GM21786 (cell line): Measurements from ENCODE around the gene POLR1A.

Experiments used
- ATAC-seq: cut with Tn5 transposase; IDR thresholded peaks from one replicate; pipeline ENCODE4 v1.9.1; 2021; ENCODE audit not compliant: unreplicated experiment

The POLR1A gene

DNA sequence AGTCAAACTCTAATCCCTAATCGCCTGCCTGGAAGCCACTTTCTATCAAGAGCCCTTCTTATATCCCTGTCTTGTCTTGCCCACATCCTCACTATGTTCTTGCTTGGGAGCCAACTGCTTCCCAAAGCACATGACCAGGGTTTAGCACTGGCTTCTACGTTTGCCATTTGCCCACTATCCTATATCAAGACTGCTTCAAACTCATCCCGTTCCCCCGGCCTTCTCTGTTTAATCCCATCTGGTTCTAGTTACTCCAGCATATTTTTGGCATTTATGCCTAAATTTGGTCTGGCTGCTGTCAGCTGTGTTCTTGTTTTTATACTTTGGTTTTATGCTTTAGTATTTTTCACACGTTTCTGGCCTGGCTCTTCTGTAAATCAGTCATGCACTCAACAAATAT is 40.2 kb downstream of the POLR1A start:
- no peak for ATAC-seq

DNA sequence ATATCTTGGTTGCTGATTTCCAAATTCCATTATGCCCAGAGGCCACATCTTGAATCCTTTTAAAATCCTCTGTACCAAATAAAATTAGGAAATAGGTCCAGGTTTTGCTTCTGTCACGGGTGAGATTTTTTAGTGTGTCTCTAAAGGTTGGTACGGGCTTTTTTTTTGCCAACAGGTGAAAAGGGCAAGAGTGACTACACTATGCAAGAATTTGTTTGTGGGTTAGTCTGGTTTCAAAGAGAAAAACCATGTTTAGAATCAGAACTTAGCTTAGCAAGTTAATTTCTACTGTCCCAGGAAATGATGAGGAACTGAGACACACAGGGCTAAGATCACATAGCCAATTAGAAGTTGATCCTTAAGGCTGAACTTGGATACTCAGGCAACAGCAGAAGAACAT is 41.7 kb downstream of the POLR1A start:
- no peak for ATAC-seq

DNA sequence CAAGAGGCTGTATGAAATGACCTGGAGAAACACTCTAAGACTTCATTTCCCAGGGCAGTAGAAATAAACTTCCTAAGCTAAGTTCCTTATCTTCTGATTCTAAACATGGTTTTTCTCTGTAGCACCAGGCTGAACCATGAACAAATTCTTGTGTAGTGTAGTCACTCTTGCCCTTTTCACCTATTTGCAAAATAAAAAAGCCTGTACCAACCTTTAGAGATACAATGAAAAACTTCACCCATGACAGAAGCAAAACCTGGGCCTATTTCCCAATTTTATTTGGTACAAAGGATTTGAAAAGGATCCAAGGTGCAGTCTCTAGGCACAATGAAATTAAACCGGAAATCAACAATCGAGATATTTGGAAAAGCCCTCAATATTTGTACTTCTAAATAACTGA is 43.6 kb downstream of the POLR1A start:
- ATAC-seq = no peak

DNA sequence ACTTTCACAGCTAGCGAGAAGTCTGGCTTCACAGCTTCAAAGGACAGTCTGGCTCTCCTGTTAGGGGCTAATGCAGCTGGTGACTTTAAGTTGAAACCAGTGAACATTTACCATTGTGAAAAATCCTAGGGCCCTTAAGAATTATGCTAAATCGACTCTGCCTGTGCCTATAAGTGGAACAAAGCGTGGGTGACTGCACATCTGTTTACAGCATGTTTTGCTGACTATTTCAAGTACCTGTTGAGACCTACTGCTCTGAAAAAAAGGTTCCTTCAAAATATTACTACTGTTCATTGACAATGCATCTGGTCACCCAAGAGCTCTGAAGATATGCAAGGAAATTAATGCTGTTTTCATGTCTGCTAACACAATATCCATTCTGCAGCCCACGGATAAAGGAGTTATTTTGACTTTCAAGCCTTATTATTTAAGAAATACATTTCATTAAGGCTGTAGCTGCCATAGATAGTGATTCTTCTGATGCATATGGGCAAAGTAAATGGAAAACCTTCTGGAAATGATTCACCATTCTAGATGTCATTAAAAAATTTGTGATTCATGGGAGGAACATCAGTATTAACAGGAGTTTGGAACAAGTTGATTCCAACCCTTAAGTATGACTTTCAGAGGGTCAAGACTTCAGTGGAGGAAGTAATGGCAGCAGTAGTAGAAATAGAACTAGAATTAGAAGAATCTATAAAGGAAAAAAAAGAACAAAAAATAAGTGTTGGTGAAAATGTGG is 48.9 kb downstream of the POLR1A start:
- ATAC-seq = no peak

DNA sequence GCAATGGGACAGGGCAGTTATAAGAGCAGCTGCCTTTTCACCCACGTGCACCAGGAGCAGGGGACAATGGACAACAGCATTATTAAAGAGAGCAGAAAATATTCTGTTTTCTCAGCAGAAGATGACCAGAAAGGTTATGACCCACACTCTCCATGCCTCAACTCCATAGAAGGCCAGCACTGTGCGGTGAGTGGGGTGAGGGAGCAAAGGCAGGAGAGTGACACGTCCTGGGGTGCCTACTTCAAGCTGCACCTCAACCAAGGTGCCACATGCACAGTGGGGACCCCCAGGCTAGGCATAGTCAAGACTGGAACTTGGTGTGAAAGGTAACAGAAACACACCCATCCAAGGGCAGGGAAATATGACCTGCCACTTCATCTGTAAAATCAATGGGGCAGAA is 50.4 kb downstream of the POLR1A start:
- no peak for ATAC-seq

DNA sequence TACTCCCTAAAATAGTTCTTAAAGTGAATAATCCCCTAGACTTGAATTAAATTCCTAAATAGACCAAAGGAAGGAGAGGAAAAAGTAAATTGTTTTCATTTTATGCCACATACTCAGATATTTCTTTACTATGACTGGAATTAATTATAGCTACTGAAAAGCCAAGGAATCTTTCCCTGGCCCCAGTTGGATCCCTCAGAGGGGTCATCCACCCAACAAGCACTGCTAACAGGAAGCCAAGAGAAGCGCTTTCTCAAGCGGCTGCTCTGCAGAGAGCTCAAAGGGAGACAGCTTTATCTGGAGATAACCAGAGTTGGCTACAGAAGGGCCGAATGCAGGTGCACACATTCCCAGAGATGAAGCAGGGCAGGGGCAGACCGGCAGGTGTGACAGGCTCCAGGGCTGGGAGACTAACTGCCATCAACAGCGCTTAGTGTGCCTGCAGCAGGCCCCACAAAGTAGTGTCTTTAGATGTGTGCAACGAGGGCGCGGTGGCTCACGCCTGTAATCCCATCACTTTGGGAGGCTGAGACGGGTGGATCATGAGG is 51.1 kb downstream of the POLR1A start:
- no peak for ATAC-seq

DNA sequence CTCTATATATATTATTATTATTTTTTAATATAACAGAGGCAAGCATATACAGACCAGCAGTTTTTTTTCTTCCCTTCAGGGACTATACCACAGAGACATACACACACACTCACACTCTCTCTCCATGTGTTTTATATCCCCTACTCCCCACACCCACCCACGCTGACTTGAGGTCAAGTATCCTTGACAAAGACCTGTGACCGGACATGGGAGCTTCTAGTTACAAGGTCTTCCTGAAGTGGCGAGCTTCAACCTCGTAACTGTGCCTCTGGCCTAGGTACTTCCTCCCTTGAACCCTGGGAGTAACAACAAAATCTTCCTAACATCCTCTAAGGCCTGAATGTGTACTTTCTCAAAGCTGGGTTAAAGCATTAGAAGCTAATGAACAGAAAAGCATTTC is 52.5 kb downstream of the POLR1A start:
- no peak for ATAC-seq

DNA sequence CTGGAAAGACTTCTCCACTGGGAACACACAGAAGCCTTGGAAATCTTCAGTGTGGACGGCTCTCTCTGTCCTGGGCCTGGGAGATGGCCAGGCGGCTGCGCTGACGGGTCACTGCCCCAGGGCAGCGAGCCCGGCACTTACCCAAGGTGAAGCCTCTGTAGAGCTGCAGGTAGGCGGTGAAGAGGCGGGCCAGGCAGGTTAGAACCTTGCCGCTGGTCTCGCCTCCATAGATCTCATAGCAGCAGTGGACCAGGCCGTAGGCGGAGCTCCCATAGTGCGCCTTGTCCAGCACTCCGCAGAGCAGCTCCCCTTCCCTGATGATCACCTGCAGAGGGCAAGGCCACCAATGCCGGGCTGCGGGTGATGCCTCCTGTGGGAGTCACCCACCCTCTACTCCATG is 53.0 kb downstream of the POLR1A start:
- ATAC-seq = no peak

DNA sequence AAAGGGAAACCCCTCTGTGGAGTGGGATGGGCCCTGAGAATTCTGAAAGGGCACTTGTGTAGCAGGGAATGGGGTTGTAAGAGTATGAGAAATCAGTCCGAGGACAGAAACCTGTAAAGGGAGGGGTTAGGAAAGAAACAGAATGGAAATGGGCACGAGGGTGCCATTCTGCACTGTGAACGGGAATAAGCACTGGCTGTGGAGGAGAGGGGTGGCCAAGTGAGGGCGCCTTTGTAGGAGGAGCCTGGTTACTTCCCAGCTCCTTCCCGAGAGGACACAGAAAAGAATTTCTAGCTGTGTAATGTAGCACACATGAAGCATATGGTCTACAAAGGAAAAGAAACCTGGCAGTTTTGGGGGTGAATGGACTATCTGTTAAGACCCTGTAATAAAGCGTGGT is 53.4 kb downstream of the POLR1A start:
- ATAC-seq = no peak

DNA sequence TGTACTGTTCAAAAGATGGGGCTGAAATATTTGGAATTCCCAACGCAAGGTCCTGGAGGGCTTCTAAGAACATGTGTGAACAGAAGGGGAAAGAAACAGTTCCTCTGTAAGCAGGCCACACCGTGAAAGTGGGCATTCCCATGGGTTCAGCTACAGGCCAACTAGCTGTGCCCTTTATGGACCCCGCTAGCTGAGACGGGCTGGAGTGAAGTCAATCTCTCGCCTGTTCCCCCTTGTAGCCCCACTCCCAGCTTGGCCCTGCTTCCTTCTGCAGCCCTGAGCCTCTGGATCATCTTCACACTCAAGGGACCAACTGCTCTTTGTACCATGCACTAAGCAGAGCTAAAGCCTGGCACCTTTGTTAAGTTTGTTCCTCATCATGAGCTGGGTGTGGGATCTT is 55.4 kb downstream of the POLR1A start:
- ATAC-seq = no peak

DNA sequence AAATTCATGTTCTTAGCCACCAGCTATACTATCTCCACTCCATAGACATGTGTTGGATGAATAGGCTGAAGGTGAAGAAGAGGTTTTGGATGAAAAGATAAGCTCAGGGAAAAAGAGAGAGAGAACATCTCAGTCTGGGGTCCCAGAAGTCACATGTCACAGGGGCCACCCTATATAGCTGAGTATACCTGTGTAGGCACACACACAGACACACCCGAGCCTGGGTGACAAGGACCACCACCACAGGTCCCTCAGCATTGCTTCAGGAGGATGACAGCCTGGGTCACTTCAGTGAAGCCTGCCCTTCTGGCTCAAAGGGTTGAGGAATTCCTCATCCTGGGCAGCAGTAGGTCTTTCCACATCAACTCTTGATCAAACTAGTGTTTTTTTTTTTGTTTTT is 56.2 kb downstream of the POLR1A start:
- no peak for ATAC-seq

DNA sequence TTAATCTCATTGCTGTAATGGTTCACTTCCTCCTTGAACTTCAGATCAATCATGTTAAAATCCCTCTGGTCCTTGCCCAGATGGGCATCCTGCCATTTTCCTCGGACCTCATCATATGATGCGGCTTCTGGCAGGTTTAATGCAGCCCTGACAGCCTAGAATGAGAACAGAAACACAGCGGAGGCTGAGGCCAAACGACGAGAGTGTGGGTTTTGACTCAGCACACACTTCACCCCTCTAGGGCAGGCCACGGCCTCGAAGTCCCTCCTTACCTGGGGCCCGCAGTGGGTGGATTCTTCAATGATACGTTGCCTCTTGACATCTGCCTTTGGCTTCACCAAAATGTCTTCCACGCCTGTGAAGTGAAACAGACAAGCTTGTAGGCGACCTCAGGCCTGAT is 56.8 kb downstream of the POLR1A start:
- ATAC-seq = no peak

DNA sequence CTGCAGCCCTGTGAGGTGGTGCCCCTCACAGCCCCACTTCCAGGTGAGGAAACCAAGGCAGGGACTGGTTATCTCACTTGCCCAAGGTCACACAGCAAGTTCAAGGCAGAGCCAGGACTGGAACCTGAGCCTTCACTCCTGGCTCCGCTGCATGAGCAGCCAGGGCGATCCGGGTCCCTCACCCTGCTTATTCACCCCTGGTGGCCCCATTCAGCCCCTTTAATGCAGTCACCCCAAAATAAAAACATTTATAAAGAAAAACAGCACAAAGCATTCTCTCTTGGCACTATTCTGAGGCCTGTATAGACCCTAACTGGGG is 57.3 kb downstream of the POLR1A start:
- no peak for ATAC-seq

DNA sequence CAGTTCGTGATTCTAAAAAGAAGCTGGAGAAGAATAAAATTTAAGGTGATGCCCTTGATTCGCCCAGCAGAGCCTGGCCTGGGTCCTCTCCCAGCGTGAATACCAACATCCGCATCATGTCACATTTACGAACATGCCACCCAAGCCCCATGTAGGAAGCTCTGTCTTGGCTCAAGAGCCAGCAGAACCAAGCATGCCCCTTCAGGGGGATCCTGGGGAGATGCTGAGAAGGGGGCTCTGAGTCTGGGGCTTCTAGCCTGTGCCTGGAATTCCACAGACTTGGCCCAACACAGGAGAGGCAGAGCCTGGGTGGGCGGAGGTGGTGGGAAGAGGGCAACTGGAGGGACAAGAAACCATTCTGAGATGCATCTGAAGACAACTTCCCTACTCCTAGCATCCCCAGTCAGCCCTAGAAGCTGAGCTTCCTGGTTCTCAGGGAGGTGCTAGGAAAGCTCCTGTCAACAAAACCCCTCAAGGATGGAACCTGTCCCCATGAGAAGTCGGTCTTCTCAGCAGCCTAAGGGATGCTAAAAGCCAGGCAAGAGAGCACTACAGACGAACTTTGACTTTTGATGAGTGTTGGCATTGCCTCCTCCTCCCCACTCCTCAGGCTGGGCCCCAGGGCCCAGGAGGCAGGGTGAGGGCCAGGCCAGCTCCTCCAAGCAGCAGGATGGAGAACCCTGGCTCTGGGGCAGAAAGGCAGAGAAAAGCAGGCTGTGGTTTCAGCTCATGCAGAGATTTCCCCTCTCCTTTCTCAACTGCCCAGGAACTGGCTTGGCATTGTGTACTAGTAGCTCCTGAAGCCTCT is 57.9 kb downstream of the POLR1A start:
- ATAC-seq = no peak

DNA sequence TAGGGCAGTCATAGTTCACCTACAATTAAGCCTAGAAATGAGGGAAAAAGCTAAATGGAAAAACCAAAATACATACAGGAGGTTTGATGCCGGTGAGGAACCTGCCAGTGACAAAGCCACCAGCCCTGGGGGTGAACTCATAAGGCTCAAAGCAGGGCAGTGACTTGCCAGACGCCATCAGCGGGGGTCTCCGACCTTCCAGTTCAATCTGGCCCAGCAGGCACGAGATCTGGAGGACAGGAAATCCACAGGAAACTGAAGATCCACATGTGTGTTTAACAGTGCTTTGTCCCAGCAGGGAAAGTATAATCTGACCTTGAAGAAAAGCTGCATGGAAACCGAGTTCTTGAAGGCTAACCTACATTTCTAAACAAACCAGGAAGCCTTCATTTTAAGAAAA is 60.1 kb downstream of the POLR1A start:
- ATAC-seq = no peak

DNA sequence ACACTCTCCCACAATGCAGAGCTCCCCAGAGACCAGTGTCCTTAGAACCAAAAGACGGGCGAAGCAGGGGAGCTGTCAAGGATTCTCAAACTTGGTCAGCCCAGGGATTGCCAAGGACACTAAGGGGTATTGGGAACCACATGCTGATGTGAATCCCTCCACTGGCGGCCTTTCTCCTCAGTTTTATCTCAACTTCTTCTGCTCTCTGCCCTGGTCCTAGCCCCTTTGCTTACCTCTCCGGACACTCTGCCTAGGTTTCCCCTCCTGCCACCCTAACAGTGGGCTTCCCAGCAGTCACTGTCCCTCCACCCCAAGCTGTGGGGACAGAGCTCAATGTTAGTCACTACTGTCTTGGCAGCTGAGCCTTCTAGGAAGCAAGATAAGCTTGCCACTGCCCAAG is 61.1 kb downstream of the POLR1A start:
- ATAC-seq = no peak

DNA sequence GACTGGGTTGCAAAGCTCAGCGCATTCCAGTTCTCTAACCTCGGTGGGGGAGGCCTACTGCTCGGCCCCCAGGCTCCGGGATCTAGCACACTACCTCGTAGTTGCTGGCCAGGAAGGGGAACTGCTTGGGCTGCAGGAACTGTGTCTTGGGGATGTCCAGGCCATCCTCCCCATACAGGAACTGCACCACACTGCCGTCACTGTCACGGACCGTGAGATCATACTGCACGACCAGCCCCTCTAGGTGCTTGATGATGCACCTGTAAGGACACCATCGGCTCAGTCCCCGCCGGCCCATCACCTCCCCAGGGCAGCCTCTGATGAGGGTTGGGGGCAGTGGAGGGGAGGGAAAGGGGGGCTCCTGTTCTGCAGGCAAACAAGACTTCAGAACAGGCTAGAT is 61.6 kb downstream of the POLR1A start:
- no peak for ATAC-seq

DNA sequence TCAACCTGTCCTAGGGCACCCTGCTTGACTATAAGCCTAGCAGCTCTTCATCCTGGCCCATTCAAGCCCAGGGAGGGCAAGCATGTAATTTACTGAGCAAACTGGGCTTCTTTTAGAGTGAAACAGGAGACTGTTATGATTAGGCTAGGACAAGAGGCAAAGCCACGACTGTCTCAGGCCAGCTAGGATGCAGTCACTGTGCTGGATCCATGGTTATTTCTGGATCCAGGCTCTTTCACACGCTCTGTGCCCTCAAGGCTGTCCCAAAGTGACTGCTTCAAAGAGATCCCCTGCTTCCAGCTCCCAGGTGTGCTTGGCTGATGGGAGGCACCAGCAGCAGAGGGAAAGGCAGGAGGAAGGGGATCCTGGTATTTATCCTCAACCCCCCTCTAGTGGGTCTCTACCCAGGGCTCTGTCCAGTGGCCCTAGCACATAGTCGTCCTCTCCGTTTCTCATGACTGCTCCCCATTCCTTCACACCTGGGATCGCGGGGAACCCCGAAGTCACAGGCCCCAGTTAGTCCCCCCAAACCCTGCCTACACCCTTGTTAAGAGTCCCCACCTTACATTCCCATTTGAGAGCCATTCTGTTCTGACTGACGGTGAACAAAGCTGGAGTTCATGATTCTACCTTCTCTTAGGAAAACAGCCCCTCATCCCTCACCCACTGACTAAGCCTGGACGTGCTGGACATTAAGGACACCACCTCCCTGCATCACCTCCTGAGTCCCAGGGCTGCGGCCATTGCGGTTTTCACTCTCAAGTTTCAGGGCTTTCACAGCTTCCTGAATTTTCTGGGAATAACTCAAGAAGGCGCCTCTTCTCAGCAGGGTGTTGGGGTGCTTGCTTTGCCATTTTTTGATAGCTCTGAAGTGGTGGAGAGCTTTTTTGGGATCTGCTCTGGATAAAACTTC is 63.2 kb downstream of the POLR1A start:
- no peak for ATAC-seq

DNA sequence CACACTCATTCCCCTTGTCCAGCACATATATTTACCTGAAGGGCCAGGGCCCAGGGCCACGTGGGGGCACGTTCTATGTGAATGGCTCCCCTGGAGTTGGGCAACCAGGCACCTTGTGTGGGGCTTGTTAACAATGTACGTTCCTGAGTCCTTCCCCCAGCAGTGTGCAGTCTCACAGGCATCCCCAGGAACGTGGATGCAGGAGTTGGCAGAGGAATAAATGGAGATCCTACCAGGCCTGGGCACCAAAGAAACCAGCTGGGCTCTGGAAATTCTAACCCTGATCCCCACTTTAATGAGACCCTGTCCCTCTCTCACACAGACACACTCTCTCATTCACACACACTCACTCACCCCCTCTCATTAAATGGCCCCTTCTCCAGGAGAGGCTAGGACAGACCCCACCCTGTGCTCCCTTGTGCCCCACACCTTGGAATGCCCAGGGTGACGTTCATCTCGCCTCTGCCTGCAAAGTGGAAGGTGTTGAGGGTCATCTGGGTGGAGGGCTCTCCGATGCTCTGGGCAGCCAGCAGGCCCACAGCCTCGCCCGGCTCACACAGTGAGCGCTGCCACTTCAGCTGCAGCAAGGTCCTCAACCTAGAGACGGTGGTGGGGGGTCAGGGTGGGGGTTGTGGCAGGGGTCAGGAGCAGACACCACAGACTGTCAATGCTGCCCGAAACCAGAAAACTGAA is 65.6 kb downstream of the POLR1A start:
- ATAC-seq = no peak

DNA sequence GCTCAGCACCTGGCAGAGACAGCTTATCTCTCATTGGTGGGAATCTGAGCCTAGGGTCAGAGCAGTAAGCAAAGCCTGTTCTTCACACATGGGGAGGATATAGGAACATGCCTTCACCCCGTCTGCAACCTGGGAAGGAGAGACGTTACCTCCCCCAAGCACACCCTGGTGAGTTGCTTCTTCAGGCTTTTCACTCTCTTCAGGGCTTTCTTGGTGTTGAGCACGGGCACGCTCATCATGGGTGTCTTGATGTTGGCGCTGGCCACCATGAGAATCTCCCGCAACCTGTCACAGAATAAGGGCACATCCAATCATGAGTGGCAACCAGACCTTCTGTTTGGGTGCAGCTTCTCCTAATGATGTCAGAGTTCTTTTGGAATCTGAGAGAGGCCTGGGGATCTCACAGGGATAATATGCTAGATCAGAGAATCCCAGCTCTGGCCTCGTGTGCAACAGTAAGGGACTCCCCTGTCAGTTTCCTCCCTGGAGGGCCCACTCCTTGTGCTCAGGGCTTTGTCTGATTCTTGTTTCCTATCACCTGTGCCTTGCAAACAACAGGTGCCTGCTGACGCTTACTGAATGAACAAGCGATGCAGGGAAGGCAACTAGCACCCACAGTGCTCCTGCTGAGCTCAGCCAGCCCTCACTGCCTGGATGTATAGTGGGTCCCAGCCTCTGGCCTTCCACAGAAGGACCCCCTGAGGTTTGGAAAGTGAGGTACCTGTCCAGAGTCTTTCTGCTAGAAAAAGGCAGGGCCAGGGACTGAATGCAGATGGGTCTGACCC is 66.3 kb downstream of the POLR1A start:
- no peak for ATAC-seq
